Activated naive CD8-positive, alpha-beta T cell (primary cell): ENCODE results near the gene SLC6A13.
A peak's percentile ranks its signal among the peaks of the same experiment; 100 is the strongest.

Source experiments
- H3K27ac Mint-ChIP-seq: one replicate; pipeline ENCODE4 v1.8.0; 2021; ENCODE audit warnings: mixed read lengths
- H3K27me3 Mint-ChIP-seq: one replicate; pipeline ENCODE4 v1.8.0; 2021; ENCODE audit warnings: mixed read lengths
- H3K36me3 Mint-ChIP-seq: one replicate; pipeline ENCODE4 v1.8.0; 2021; ENCODE audit warnings: mixed read lengths
- H3K4me1 Mint-ChIP-seq: one replicate; pipeline ENCODE4 v1.8.0; 2021; ENCODE audit warnings: low read depth, mixed read lengths
- H3K4me3 Mint-ChIP-seq: one replicate; pipeline ENCODE4 v1.8.0; 2021; ENCODE audit warnings: mild to moderate bottlenecking, mixed read lengths
- H3K9me3 Mint-ChIP-seq: one replicate; pipeline ENCODE4 v1.8.0; 2021; ENCODE audit warnings: low read depth, mixed read lengths

Gene SLC6A13

GRCh38 chr12:207804-208203, 54.8 kb downstream of the SLC6A13 start:
- Mint-ChIP-seq H3K9me3 (no peaks in the 10 kb centered on the region), H3K27me3 (peaks cover 37% of the 10 kb centered on the region), H3K4me3 (no peak overlapping the region), H3K36me3 (peaks cover 3% of the 10 kb centered on the region), H3K27ac (no peak overlapping the region), H3K4me1 (no peaks in the 10 kb centered on the region)

- H3K36me3 Mint-ChIP-seq = peaks cover 3% of the 10 kb centered on the region
- H3K27me3 Mint-ChIP-seq = peaks cover 42% of the 10 kb centered on the region
- H3K9me3 Mint-ChIP-seq = no peaks in the 10 kb centered on the region
- peaks cover 2% of the 10 kb centered on the region for H3K4me1 Mint-ChIP-seq
- no peak overlapping the region for H3K27ac Mint-ChIP-seq
- H3K4me3 Mint-ChIP-seq = no peak overlapping the region
Observed at GRCh38 chr12:206746-207440, 55.7 kb downstream of the SLC6A13 start.

GRCh38 chr12:205026-205425, 57.6 kb downstream of the SLC6A13 start:
- Mint-ChIP-seq H3K27me3 (peaks cover 40% of the 10 kb centered on the region), H3K4me1 (peaks cover 2% of the 10 kb centered on the region), H3K27ac (no peak overlapping the region), H3K36me3 (peaks cover 3% of the 10 kb centered on the region), H3K9me3 (no peaks in the 10 kb centered on the region), H3K4me3 (no peak overlapping the region)

DNA sequence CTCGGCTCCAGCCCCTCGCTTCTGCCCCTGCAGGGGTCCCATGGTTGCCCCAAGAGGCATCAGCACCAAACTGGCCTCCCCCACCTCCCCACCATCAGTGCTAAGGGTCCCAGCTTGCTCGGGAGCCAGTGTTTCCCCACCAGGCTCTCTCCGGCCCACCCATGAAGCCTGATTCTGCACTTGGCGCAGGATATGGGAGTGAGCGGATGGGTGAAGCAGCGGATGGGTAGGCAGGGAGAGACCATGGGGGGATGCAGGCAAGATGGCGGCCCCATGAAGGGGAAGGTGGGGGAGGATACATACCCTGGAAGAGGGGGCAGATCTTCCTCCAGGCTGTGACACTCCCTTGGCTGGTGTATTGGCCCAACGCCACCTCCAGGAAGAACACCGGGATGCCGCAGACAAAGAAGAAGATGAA, 58.4 kb downstream of the SLC6A13 start:
- H3K36me3 Mint-ChIP-seq = peaks cover 3% of the 10 kb centered on the region
- peaks cover 2% of the 10 kb centered on the region for H3K4me1 Mint-ChIP-seq
- no peaks in the 10 kb centered on the region for H3K9me3 Mint-ChIP-seq
- H3K27ac Mint-ChIP-seq = no peak overlapping the region
- H3K4me3 Mint-ChIP-seq = no peak overlapping the region
- peaks cover 40% of the 10 kb centered on the region for H3K27me3 Mint-ChIP-seq

DNA sequence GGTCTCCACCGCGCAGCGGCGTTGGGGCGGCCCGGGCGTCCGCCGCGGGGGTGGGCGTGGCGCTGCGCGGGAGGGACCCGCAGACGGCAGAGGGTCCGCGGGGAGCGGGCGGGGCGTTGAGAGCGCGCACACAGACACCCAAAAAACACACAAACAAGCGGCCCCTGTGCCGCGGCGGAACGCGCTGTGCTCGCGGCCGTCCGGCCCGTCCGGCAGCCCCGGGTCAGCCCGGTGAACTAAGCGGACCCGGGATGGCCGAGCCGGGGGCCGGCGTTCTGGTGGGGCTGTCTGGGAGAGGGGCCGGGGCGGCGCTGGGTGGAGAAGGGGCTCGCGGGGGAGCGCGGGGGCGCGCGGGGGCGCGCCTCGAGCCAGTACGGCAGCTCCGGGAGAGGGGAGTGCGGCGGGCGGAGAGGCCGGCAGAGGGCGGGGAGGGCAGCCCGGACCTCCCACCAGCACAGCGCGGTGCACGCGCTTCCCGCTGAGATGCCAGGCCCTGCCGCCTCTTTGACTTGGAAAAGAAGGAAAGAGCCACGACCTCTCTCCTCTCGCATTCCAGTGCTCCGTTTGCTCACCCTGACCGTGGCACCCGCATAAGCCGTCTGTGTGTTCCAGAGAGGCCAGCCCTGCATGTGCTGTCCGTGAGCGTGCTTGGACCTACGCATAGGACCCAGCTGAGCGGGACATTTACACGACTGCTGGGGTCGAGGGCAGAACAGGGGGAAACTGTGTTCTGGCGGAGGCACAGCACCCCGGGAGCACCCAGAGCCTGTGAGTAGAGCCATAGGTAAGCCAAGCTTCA, 59.0 kb downstream of the SLC6A13 start:
- no peaks in the 10 kb centered on the region for H3K36me3 Mint-ChIP-seq
- H3K9me3 Mint-ChIP-seq = no peaks in the 10 kb centered on the region
- H3K4me3 Mint-ChIP-seq = no peak overlapping the region
- no peak overlapping the region for H3K27ac Mint-ChIP-seq
- H3K27me3 Mint-ChIP-seq = peaks cover 36% of the 10 kb centered on the region
- peaks cover 2% of the 10 kb centered on the region for H3K4me1 Mint-ChIP-seq

- no peaks in the 10 kb centered on the region for H3K9me3 Mint-ChIP-seq
- no peaks in the 10 kb centered on the region for H3K36me3 Mint-ChIP-seq
- no peak overlapping the region for H3K4me3 Mint-ChIP-seq
- H3K4me1 Mint-ChIP-seq = peaks cover 2% of the 10 kb centered on the region
- H3K27me3 Mint-ChIP-seq = peaks cover 35% of the 10 kb centered on the region
- H3K27ac Mint-ChIP-seq = no peak overlapping the region
Observed at GRCh38 chr12:203074-203461, 59.6 kb downstream of the SLC6A13 start.

DNA sequence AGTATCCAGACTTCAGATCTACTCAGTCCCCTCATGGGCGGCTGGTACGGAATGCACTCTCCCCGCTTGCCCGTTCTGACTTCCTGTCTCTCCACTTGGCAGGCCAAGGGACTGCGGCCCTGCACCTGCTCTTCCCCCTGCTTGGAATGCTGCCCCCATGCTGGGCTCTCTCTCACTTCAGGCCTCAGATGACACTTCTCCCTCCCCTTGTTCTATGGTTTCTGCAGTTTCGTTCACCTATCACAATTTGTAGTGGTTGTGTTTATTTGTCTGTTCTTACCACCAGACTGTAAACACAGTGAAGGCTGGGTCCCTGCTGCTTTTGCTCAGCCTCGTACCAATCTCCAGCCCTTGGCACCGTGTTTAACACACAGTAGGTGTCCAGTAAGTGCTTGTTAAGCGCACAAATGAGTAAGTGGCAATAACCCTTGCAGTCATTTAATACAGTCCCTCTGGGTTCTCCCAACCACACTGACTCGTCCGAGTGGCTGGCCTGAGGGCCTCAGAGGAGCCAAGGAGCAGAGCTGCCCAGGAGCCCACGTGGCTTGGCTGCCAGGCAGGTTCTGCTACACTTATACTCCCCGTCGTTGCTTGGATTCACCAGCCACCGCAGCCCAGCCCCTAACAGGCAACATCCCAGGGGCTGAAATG, 60.4 kb downstream of the SLC6A13 start:
- Mint-ChIP-seq H3K36me3 (no peaks in the 10 kb centered on the region), H3K9me3 (no peaks in the 10 kb centered on the region), H3K4me3 (peak overlapping the region; percentile 57), H3K27me3 (peaks cover 32% of the 10 kb centered on the region), H3K27ac (no peak overlapping the region), H3K4me1 (peaks cover 2% of the 10 kb centered on the region)

- no peak overlapping the region for H3K4me3 Mint-ChIP-seq
- H3K9me3 Mint-ChIP-seq = no peaks in the 10 kb centered on the region
- H3K4me1 Mint-ChIP-seq = peaks cover 2% of the 10 kb centered on the region
- H3K27me3 Mint-ChIP-seq = peaks cover 29% of the 10 kb centered on the region
- H3K36me3 Mint-ChIP-seq = no peaks in the 10 kb centered on the region
- H3K27ac Mint-ChIP-seq = no peak overlapping the region
Observed at GRCh38 chr12:201361-201760, 61.3 kb downstream of the SLC6A13 start.

GRCh38 chr12:198705-199104, 63.9 kb downstream of the SLC6A13 start:
- peaks cover 2% of the 10 kb centered on the region for H3K4me1 Mint-ChIP-seq
- H3K9me3 Mint-ChIP-seq = no peaks in the 10 kb centered on the region
- no peak overlapping the region for H3K4me3 Mint-ChIP-seq
- H3K27ac Mint-ChIP-seq = no peak overlapping the region
- no peaks in the 10 kb centered on the region for H3K36me3 Mint-ChIP-seq
- H3K27me3 Mint-ChIP-seq = peaks cover 17% of the 10 kb centered on the region

DNA sequence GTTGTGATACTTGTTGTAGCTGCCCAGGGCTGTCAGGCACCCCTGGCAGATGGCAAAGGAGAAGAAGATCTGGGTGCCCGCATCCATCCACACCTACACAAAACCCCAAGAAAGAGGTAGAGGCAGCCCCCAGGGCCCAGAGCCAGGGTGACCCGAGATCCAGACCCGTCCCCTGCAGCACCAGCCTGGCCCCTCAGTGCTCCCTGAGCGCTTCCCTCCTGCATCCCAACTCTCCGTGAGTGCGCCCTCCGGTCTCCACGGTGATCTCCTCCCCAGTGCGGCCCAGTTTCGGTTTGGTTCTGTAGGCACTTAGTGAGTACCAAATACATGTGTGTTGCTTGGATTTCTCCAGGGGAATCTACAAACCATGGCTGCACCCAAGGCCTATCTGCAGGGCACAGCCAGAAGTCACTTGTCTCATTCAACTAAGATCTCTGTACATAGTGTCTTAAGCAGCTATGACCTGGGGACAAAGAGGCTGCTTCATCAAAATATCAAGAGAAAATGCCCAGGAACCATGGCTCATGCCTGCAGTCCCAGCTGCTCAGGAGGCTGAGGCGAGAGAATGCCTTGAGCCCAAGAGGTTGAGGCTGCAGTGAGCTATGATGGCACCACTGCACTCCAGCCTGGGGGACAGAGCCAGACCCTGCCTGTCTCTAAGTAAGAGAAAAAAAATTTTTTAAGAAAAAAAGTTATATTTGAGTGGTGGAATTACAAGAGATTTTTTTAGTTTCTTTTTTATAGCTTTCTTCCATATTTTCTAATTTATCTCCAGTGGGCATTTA, 64.5 kb downstream of the SLC6A13 start:
- Mint-ChIP-seq H3K4me3 (no peak overlapping the region), H3K9me3 (no peaks in the 10 kb centered on the region), H3K4me1 (peaks cover 2% of the 10 kb centered on the region), H3K27me3 (peaks cover 17% of the 10 kb centered on the region), H3K36me3 (no peaks in the 10 kb centered on the region), H3K27ac (no peak overlapping the region)

- H3K4me1 Mint-ChIP-seq = no peaks in the 10 kb centered on the region
- H3K27me3 Mint-ChIP-seq = peaks cover 17% of the 10 kb centered on the region
- no peak overlapping the region for H3K27ac Mint-ChIP-seq
- no peaks in the 10 kb centered on the region for H3K9me3 Mint-ChIP-seq
- H3K4me3 Mint-ChIP-seq = no peak overlapping the region
- H3K36me3 Mint-ChIP-seq = no peaks in the 10 kb centered on the region
Observed at GRCh38 chr12:197347-197746, 65.3 kb downstream of the SLC6A13 start.

DNA sequence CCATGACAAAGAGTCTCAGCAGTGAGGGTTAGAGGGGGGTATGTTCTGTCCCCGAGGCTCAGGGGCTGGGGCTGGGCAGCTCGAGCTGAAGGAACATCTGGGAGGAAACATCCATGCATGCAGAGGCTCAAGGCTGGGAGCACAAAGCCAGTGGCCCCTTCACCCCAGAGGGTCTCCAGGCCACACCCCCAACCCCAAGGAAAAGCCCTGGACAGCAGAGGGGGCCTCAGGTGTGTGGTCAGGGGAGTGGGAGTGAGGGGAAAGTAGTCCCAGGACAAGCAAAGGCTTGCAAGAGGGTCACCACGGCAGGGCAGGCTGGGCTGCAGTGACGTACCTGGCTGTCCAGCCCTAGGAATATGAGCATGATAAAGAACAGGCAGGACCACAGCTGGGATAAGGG, 66.2 kb downstream of the SLC6A13 start:
- Mint-ChIP-seq H3K27me3 (peaks cover 12% of the 10 kb centered on the region), H3K9me3 (no peaks in the 10 kb centered on the region), H3K4me1 (no peaks in the 10 kb centered on the region), H3K27ac (no peak overlapping the region), H3K4me3 (no peak overlapping the region), H3K36me3 (no peaks in the 10 kb centered on the region)

DNA sequence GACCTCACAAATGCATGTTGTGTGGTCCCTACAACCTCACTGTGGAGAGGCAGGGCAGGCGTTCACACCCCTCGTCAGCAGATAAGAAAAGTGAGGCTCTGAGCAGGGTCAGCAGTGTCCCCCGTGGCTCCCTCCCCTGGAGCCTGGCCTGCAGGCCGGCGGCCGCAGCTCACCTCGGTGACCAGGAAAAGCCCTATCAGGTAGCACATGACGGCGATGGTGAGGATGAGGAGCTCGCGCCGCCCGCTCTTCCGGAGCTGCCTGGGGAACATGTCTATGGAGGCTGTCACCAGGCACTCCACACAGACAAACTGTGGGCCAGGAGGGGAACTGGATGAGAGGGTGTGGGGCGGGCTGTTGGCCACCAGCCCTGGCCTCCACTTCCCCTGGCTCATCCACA, 66.7 kb downstream of the SLC6A13 start:
- no peak overlapping the region for H3K27ac Mint-ChIP-seq
- peaks cover 7% of the 10 kb centered on the region for H3K27me3 Mint-ChIP-seq
- no peaks in the 10 kb centered on the region for H3K4me1 Mint-ChIP-seq
- no peaks in the 10 kb centered on the region for H3K36me3 Mint-ChIP-seq
- H3K4me3 Mint-ChIP-seq = no peak overlapping the region
- H3K9me3 Mint-ChIP-seq = no peaks in the 10 kb centered on the region

- H3K27ac Mint-ChIP-seq = no peak overlapping the region
- no peaks in the 10 kb centered on the region for H3K9me3 Mint-ChIP-seq
- H3K4me3 Mint-ChIP-seq = no peak overlapping the region
- peaks cover 6% of the 10 kb centered on the region for H3K27me3 Mint-ChIP-seq
- H3K36me3 Mint-ChIP-seq = no peaks in the 10 kb centered on the region
- H3K4me1 Mint-ChIP-seq = no peaks in the 10 kb centered on the region
Observed at GRCh38 chr12:195156-195555, 67.5 kb downstream of the SLC6A13 start.

- no peaks in the 10 kb centered on the region for H3K4me1 Mint-ChIP-seq
- H3K9me3 Mint-ChIP-seq = no peaks in the 10 kb centered on the region
- no peak overlapping the region for H3K27ac Mint-ChIP-seq
- peaks cover 11% of the 10 kb centered on the region for H3K27me3 Mint-ChIP-seq
- H3K36me3 Mint-ChIP-seq = no peaks in the 10 kb centered on the region
- no peak overlapping the region for H3K4me3 Mint-ChIP-seq
Observed at GRCh38 chr12:194276-194675, 68.4 kb downstream of the SLC6A13 start.
